Spinal cord (tissue), 10 donors: Measurements from ENCODE around the gene PRPF8. TPM values are rescaled to one million over a fixed set of nuclear protein-coding genes. Genes with fewer than 3 reads are reported as not detected.

Source experiments
- DNase-seq, 6 donors: peaks; one replicate each; pipeline versions ENCODE4 v3.0.0 to v3.0.0-alpha.2; 2013 to 2015; ENCODE audit warnings: low spot score in 6 of 6, low read depth in 4 of 6
- H3K27ac ChIP-seq: one replicate; pipeline ENCODE4 v1.5.1; 2013; ENCODE audit warnings: low read depth, low read length, control low read depth
- H3K27me3 ChIP-seq: one replicate; pipeline ENCODE4 v1.6.1; 2013; ENCODE audit warnings: low read length; ENCODE audit not compliant: control insufficient read depth, insufficient read depth
- H3K36me3 ChIP-seq: one replicate; pipeline ENCODE4 v1.6.1; 2013; ENCODE audit warnings: low read length; ENCODE audit not compliant: control insufficient read depth, insufficient read depth
- H3K4me1 ChIP-seq: one replicate; pipeline ENCODE4 v1.6.1; 2013; ENCODE audit warnings: low read length; ENCODE audit not compliant: control insufficient read depth, insufficient read depth
- H3K4me3 ChIP-seq: one replicate; pipeline ENCODE4 v1.5.1; 2013; ENCODE audit warnings: low read depth, low read length, control low read depth
- H3K9me3 ChIP-seq: one replicate; pipeline ENCODE4 v1.6.1; 2013; ENCODE audit warnings: low read length; ENCODE audit not compliant: control insufficient read depth, insufficient read depth
- WGBS: methylation state at CpG from one replicate; pipeline ENCODE4 v1.1.5; 2013; ENCODE audit warnings: missing lambda C conversion rate; ENCODE audit not compliant: insufficient coverage; 5-methylcytosine and 5-hydroxymethylcytosine counted together
- polyA plus RNA-seq, 2 donors: library from polyadenylated mRNA; unstranded; fragments of 120-200 nt; gene quantifications; one replicate each; pipeline ENCODE4 v1.2.1, GENCODE V29; 2013; ENCODE audit not compliant: insufficient read length in 2 of 2
- total RNA-seq, 2 donors: library from RNA; depleted of rRNA in 1 of 2; stranded (reverse); fragments of 120-200 nt in 1 of 2; fragments of >200 nt in 1 of 2; gene quantifications; one replicate each; pipeline versions ENCODE4 v1.2.3 to v1.2.4, GENCODE V29; 2013 to 2014
- donor health status: healthy.

PRPF8 gene
- total and polyA plus RNA-seq, 4 donors: 138 to 290 (median 203) TPM

DNA sequence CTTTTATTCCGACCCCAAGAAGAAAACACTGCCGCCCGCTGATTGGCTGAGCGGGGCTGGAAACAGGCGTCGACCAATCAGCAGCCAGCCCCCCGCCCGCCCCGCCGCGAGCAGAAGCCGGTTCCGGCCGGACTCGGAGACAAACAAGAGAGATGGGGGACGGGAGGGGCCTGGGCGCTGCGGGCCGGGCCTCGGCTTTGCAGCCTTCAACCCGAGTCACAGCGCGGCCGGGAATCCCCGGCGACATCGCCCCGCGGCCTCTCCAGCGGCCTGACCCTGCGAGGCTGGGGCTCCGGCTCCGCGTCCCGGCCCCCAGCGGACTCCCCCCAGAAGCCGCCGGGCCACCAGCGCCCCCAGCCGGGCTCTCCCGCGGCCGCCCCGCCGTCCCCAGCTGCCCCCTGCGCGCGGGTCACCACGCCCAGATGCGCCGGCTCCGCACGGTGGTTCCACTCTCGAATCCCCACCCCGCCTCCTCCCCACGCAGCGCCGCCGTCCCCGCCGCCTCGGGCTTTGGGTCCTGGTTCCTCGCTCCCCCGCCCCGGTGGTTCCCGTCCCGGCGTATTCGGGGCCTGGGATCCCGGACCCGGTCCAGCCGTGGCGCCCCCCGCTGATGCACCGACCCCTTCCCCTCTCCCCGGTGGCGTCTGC is 55.7 kb downstream of the PRPF8 start:
- no peaks in the 10 kb centered on the region for H3K9me3 ChIP-seq
- peaks cover 14% of the 10 kb centered on the region for H3K36me3 ChIP-seq
- H3K4me3 ChIP-seq: peak overlapping the region; percentile 80
- no peaks in the 10 kb centered on the region for H3K27me3 ChIP-seq
- H3K4me1 ChIP-seq: peaks cover 30% of the 10 kb centered on the region
- under 1% methylated on average over 73 of the region's 77 CpGs for WGBS
- DNase-seq: peak; percentile 85 to 99 (median 95)
- peak overlapping the region; percentile 97 for H3K27ac ChIP-seq

DNA sequence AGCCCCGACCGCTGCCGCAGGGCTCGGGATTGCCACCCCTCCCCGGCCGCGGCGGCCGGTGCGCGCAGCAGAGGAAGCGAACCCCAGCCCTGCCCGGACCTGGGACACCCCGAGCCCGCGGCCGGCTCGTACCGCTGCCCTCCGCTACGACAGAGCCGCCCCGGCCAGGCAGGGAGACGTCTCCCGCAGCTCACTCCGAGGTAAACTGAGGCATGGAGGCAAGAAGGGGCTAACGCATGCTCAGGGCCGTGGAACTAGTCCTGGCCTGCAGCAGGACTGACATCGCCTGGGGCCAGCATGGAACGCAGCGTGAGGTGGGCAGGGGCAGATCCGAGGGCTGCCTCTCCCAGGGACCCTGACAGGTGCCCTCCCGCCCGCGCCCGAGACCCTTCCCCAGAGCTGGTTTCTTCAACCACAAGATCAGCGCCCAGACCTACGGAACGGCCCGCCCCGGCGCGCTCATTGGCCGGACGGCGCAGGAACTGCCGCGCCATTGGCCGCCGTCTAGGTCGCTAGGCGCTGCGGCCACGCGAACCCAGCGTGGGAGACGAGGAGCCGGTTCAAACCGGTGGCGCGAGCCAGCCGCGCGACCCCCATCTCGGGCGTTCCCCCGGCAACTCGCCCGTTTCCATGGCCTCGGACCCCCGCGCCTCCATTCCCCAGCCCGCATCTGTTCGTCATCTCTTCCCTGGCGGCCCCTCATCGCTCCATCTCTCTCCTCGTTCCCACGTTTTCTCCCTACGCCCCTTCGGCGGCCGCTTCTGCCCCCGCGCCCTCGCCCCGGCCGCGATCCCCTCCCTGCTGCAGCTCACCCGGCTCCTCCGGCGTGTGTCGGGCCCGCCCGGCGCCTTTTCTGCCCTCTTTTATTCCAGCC is 56.4 kb downstream of the PRPF8 start, which contains the start of gene SLC43A2:
SLC43A2 (minus strand) TSS at position 853 of the 874 bp plus-strand sequence. CDS start 960 bp downstream, outside the sequence.
- H3K36me3 ChIP-seq: peaks cover 22% of the 10 kb centered on the region
- WGBS: under 1% methylated on average over 95 of the region's 95 CpGs

DNA sequence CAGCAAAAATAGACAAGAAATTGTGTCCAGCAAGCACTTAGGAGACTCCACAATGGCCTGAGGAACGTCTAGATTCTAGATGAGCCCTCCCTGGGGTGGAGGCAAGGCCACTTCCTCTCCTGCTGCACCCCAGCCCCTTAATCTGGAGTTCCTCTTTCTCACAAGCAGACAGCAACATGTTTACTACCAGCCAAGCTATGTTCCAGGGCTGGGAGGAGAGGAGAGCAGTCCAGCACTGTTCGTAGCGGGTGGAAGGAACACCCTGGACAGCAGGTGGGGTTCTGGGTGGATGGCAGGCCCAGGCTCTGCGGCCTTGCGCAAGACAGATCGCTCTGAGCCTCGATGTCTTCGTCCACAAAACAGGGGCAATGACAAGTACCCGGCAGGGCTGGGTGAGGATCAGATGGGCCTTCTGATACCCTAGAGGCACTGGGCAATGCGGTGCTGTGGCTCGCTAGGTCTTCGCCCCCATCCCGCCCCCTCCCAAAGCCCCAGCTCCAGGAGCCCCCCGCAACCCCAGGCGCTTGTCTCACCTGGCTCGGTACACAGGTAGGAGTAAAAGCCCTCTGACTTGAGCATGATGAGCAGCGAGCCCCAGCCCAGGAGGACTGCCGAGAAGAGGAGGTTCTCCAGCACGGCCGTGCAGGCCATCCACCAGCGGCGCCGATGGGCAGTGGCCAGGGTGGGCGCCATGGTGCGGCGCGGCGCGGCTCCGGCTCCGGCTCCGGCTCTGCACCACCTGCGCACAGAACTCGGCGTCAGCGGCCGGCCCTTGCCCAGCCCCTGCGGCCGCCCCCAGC is 57.3 kb downstream of the PRPF8 start:
- H3K36me3 ChIP-seq: peaks cover 27% of the 10 kb centered on the region
- H3K4me3 ChIP-seq: peak overlapping the region; percentile 80
- DNase-seq: peak in 1 of 6 donors; percentile 36
- H3K27ac ChIP-seq: peak overlapping the region; percentile 16
- WGBS: 14% methylated on average over 34 of the region's 39 CpGs
- no peaks in the 10 kb centered on the region for H3K27me3 ChIP-seq
- no peaks in the 10 kb centered on the region for H3K9me3 ChIP-seq
- peaks cover 30% of the 10 kb centered on the region for H3K4me1 ChIP-seq

More for the DNA sequence above, 56.4 kb downstream of the PRPF8 start, which contains the start of gene SLC43A2:
- DNase-seq: peak; percentile 79 to 98 (median 88)
- H3K27me3 ChIP-seq: no peaks in the 10 kb centered on the region
- no peaks in the 10 kb centered on the region for H3K9me3 ChIP-seq
- H3K27ac ChIP-seq: peak within 1 kb of the TSS; percentile 97
- peak within 1 kb of the TSS; percentile 80 for H3K4me3 ChIP-seq
- peaks cover 30% of the 10 kb centered on the region for H3K4me1 ChIP-seq

DNA sequence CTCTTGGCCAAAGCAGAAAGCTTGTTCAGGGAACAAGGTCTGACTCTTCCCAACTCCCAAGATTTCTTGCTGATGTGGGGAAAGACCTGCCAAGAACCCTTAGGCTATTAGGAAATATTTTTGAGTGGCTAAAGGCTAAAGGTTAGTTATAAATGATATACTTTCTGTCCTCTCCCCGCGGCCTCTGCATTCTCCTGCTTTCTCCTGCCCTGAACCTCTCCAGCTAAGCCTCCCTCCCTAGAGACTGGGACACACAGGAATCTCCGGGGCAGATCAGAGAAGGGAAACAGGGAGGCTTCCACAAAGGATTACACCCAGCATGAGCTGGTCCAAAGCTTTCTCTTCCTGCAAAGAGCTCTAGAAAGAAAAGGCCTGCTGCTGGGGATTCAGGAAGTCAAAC is 58.3 kb downstream of the PRPF8 start:
- Histone ChIP-seq H3K9me3 (no peaks in the 10 kb centered on the region), H3K27ac (no peak overlapping the region), H3K4me1 (peaks cover 30% of the 10 kb centered on the region), H3K27me3 (no peaks in the 10 kb centered on the region), H3K4me3 (no peak overlapping the region), H3K36me3 (peaks cover 36% of the 10 kb centered on the region)
- DNase-seq: no peak
- 21% methylated on average over 2 of the region's 3 CpGs for WGBS

DNA sequence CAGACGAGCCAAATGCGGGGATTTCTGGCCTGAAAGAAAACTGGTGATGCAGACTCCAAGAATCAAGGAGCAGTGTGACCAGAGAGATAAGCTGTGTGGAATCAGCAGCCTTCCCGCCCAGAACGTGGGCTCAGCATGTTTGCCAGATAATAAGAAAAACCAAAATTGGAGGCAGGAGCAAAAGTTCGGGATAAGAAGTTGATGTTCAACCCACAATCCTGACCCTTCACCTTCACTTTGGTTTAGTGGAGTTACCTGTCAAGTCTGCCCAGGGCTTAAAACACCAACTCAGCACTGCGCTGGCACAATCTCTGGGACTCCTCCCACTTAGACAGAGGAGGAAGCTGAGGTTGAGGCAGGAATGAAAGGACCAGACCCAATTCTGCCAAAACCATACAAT is 59.1 kb downstream of the PRPF8 start:
- Histone ChIP-seq H3K27me3 (no peaks in the 10 kb centered on the region), H3K36me3 (peaks cover 43% of the 10 kb centered on the region), H3K9me3 (no peaks in the 10 kb centered on the region), H3K4me3 (no peak overlapping the region), H3K4me1 (peaks cover 37% of the 10 kb centered on the region), H3K27ac (no peak overlapping the region)
- DNase-seq: no peak
- 92% methylated on average over 5 of the region's 6 CpGs for WGBS

DNA sequence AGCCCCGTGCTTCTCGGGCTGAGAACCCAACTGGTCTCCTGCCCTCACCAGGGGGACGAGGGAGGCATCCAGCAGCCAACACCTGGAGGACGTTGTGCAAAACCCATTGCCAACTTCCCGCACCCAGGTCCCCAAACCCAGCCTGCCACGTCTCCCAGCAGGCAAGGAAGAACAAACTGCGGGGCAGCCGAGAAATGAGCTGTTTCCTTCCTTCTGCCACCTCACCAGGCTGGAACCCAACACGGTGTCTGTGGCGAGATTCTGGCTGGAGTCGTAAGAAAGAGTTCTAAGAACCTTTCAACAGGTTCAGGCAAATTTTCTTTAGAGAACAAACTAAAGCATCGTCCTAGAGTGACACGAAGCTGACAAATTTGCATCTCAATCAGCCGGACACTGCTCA is 59.6 kb downstream of the PRPF8 start:
- no peak overlapping the region for H3K27ac ChIP-seq
- H3K4me3 ChIP-seq: no peak overlapping the region
- DNase-seq: no peak

DNA sequence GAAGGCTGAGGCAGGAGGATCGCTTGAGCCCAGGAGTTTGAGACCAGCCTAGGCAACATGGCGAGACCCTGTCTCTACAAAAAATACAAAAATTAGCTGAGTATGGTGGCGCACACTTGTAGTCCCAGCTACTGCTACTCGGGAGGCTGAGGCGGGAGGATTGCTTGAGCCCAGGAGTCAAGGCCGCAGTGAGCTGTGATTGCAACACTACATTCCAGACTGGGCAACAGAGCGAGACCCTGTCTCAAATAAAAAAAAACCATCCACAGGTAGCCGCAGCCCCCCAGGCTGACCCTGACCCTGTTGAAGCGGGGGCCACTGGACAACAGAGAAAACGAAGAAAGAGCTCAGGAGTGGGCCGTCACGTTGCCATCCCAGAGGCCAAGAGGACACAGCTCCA is 60.0 kb downstream of the PRPF8 start:
- WGBS: 89% methylated on average over 10 of the region's 12 CpGs
- no peaks in the 10 kb centered on the region for H3K27me3 ChIP-seq

More for the DNA sequence above, 59.6 kb downstream of the PRPF8 start:
- Histone ChIP-seq H3K36me3 (peaks cover 49% of the 10 kb centered on the region), H3K27me3 (no peaks in the 10 kb centered on the region), H3K9me3 (no peaks in the 10 kb centered on the region), H3K4me1 (peaks cover 34% of the 10 kb centered on the region)
- WGBS: 78% methylated on average over 13 of the region's 14 CpGs

DNA sequence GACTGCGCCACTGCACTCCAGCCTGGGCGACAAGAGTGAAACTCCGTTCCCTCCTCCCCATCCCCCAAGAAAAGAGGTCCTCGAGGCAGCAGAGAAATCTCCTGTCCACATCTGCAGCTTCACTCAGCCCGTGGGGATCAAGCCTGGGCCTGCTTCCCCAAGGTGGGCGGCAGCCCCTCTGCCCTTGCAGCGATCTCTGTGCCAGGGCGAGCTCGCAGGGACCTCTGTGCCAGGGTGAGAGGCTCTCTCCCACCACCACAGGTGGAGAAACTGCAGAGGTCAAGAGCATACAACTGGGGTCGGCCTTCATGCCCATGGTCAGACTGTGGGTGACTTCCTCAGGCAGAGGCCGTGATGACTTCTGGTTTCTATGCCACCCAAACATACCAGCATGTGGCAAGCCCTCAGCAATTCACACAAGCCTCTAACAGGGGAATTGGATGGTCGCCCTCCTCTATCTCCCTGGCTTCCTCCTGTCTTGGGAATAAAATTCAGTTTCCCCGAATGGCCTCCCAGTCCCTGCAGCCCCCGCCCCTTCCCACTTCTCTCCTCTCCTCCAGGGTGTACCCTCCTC is 61.5 kb downstream of the PRPF8 start:
- Histone ChIP-seq H3K4me1 (peaks cover 25% of the 10 kb centered on the region), H3K4me3 (no peak overlapping the region), H3K36me3 (peaks cover 60% of the 10 kb centered on the region), H3K27me3 (no peaks in the 10 kb centered on the region), H3K27ac (no peak overlapping the region), H3K9me3 (no peaks in the 10 kb centered on the region)
- DNase-seq: no peak
- 92% methylated on average over 13 of the region's 14 CpGs for WGBS

More for the DNA sequence above, 60.0 kb downstream of the PRPF8 start:
- Histone ChIP-seq H3K4me3 (no peak overlapping the region), H3K9me3 (no peaks in the 10 kb centered on the region), H3K36me3 (peaks cover 53% of the 10 kb centered on the region), H3K4me1 (peaks cover 30% of the 10 kb centered on the region), H3K27ac (no peak overlapping the region)
- DNase-seq: no peak
